SK-N-SH treated with all-trans-retinoic acid at 6 μM for 48 hours (cell line): ENCODE results near the gene TPRN.
"Not testable (repeated sequence)": the region's sequence is repeated elsewhere in the genome, so short reads cannot be mapped to it uniquely, and the experiment has no call there.

Source experiments
- ATAC-seq: fragments of 200-7000 bp; cut with Tn5 transposase; 3 replicates; pipeline ENCODE4 v1.9.1; 2020; ENCODE audit warnings: mild to moderate bottlenecking, moderate library complexity
- BACH2 ChIP-seq: fragments of 250-450 bp; sonication (Bioruptor Pico); IDR thresholded peaks from 2 replicates; pipeline ENCODE4 v1.9.0; 2021; ENCODE audit warnings: mild to moderate bottlenecking, borderline replicate concordance
- CREB5 ChIP-seq: fragments of 250-450 bp; sonication (Bioruptor Pico); IDR thresholded peaks from 2 replicates; pipeline ENCODE4 v1.5.1; 2020; ENCODE audit warnings: low read depth, mild to moderate bottlenecking, moderate library complexity
- CSDC2 ChIP-seq: fragments of 250-450 bp; sonication (Bioruptor Pico); IDR thresholded peaks from 2 replicates; pipeline ENCODE4 v1.5.0; 2020; ENCODE audit warnings: mild to moderate bottlenecking, moderate library complexity
- CSRNP3 ChIP-seq: fragments of 250-450 bp; sonication (Bioruptor Pico); IDR thresholded peaks from 2 replicates; pipeline ENCODE4 v1.5.1; 2021; ENCODE audit warnings: mild to moderate bottlenecking, moderate library complexity
- ESRRG ChIP-seq: fragments of 250-450 bp; sonication (Bioruptor Pico); IDR thresholded peaks from 2 replicates; pipeline ENCODE4 v1.6.1; 2021; ENCODE audit warnings: mild to moderate bottlenecking
- GLIS3 ChIP-seq: fragments of 250-450 bp; sonication (Bioruptor Pico); IDR thresholded peaks from 2 replicates; pipeline ENCODE4 v1.5.0; 2020; ENCODE audit warnings: mild to moderate bottlenecking, moderate library complexity
- ISL1 ChIP-seq: fragments of 250-450 bp; sonication (Bioruptor Pico); IDR thresholded peaks from 2 replicates; pipeline ENCODE4 v2.1.2; 2022; ENCODE audit warnings: mild to moderate bottlenecking, moderate library complexity
- PATZ1 ChIP-seq: fragments of 250-450 bp; sonication (Bioruptor Pico); IDR thresholded peaks from 2 replicates; pipeline ENCODE4 v1.8.0; 2020; ENCODE audit warnings: mild to moderate bottlenecking, moderate library complexity, borderline replicate concordance
- POU6F1 ChIP-seq: fragments of 250-450 bp; sonication (Bioruptor Pico); IDR thresholded peaks from 2 replicates; pipeline ENCODE4 v1.8.0; 2021; ENCODE audit warnings: low read depth, mild to moderate bottlenecking, moderate library complexity, borderline replicate concordance
- SNAI2 ChIP-seq: fragments of 250-450 bp; sonication (Bioruptor Pico); IDR thresholded peaks from 2 replicates; pipeline ENCODE4 v1.5.0; 2020; ENCODE audit warnings: mild to moderate bottlenecking, moderate library complexity
- TOX ChIP-seq: fragments of 250-450 bp; sonication (Bioruptor Pico); IDR thresholded peaks from 2 replicates; pipeline ENCODE4 v1.8.0; 2021; ENCODE audit warnings: mild to moderate bottlenecking, moderate library complexity, borderline replicate concordance
- TSHZ2 ChIP-seq: fragments of 250-450 bp; sonication (Bioruptor Pico); IDR thresholded peaks from 2 replicates; pipeline ENCODE4 v1.5.0; 2020; ENCODE audit warnings: mild to moderate bottlenecking, moderate library complexity
- ZC3H10 ChIP-seq: fragments of 250-450 bp; sonication (Bioruptor Pico); IDR thresholded peaks from 2 replicates; pipeline ENCODE4 v1.5.1; 2021; ENCODE audit warnings: mild to moderate bottlenecking, moderate library complexity
- ZFP3 ChIP-seq: fragments of 250-450 bp; sonication (Bioruptor Pico); IDR thresholded peaks from 2 replicates; pipeline ENCODE4 v1.5.0; 2020; ENCODE audit warnings: mild to moderate bottlenecking, moderate library complexity
- ZFP30 ChIP-seq: fragments of 450-650 bp; formaldehyde crosslinking; IDR thresholded peaks from 2 replicates; pipeline ENCODE4 v1.5.0; 2022; ENCODE audit warnings: mild to moderate bottlenecking, moderate library complexity
- ZNF565 ChIP-seq: fragments of 450-650 bp; formaldehyde crosslinking; conservative IDR thresholded peaks from 2 replicates; pipeline ENCODE4 v1.5.0; 2020; ENCODE audit warnings: low read depth, mild to moderate bottlenecking, moderate library complexity
- ZNF70 ChIP-seq: fragments of 450-650 bp; formaldehyde crosslinking; IDR thresholded peaks from 2 replicates; pipeline ENCODE4 v1.5.0; 2020; ENCODE audit warnings: mild to moderate bottlenecking, moderate library complexity
- ZNF8 ChIP-seq: fragments of 450-650 bp; formaldehyde crosslinking; IDR thresholded peaks from 2 replicates; pipeline ENCODE4 v1.5.0; 2020; ENCODE audit warnings: mild to moderate bottlenecking, moderate library complexity

The TPRN gene

GRCh38 chr9:137244486-137245449, 44.2 kb upstream of the TPRN start:
- ATAC-seq, result peak; percentile 0; the same call in 2 of the 3 replicates
- no peak for TF ChIP-seq BACH2 (CRISPR knock-in tag)
- no peak for TF ChIP-seq ZC3H10 (CRISPR knock-in tag)
- TF ChIP-seq ZFP3 (CRISPR knock-in tag), result no peak
- no peak for TF ChIP-seq ISL1 (CRISPR knock-in tag)
- no peak for TF ChIP-seq TOX
- TF ChIP-seq CREB5 (CRISPR knock-in tag), result no peak
- no peak for TF ChIP-seq ZNF70 (CRISPR knock-in tag)
- no peak for TF ChIP-seq TSHZ2 (CRISPR knock-in tag)
- TF ChIP-seq ZFP30, result no peak
- TF ChIP-seq POU6F1 (CRISPR knock-in tag), result no peak
- TF ChIP-seq ESRRG (CRISPR knock-in tag), result no peak
- no peak for TF ChIP-seq PATZ1
- no peak for TF ChIP-seq ZNF565 (CRISPR knock-in tag)
- no peak for TF ChIP-seq GLIS3 (CRISPR knock-in tag)
- TF ChIP-seq CSDC2 (CRISPR knock-in tag), result no peak
- no peak for TF ChIP-seq ZNF8 (CRISPR knock-in tag)
- no peak for TF ChIP-seq SNAI2 (CRISPR knock-in tag)
- TF ChIP-seq CSRNP3 (CRISPR knock-in tag), result no peak

- ATAC-seq, result no peak; the same call in 2 of the 3 replicates
- TF ChIP-seq ZNF8 (CRISPR knock-in tag) (no peak), PATZ1 (0 out of 2 replicates have a peak, but pooled peaks have one; percentile 10), GLIS3 (CRISPR knock-in tag) (no peak)
These were observed 43.3 kb upstream of the TPRN start for GRCh38 chr9:137243626-137244485.

- not testable (repeated sequence) for ATAC-seq
These were observed 42.7 kb upstream of the TPRN start for GRCh38 chr9:137243266-137243625.
